Lung (tissue), 12 donors: Measurements from ENCODE around the gene CFAP20. TPM values are rescaled to one million over a fixed set of nuclear protein-coding genes. Genes with fewer than 3 reads are reported as not detected.

Experiments used
- ATAC-seq: fragments of 200-7000 bp; cut with Tn5 transposase; one replicate; pipeline ENCODE4 v1.9.1; 2020; ENCODE audit warnings: moderate number of reproducible peaks; ENCODE audit not compliant: insufficient read depth, low FRiP score
- DNase-seq, 3 donors: peaks; one replicate each; pipeline ENCODE4 v3.0.0-alpha.2; 2013 to 2017
- H3K27ac ChIP-seq, 2 donors: one replicate each; pipeline ENCODE4 v1.5.1; 2013; ENCODE audit warnings: mild to moderate bottlenecking in 2 of 2, moderate library complexity in 2 of 2, control low read depth in 1 of 2, inconsistent platforms in 1 of 2, low read depth in 1 of 2, low read length in 1 of 2
- H3K27me3 ChIP-seq, 3 donors: one replicate each; pipeline ENCODE4 v1.5.1; 2013; ENCODE audit warnings: low read length in 2 of 3; ENCODE audit not compliant: control insufficient read depth in 3 of 3, insufficient read depth in 3 of 3
- H3K36me3 ChIP-seq, 4 donors: one replicate each; pipeline ENCODE4 v1.5.1; 2013; ENCODE audit warnings: low read length in 4 of 4, mild to moderate bottlenecking in 1 of 4, moderate library complexity in 1 of 4; ENCODE audit not compliant: control insufficient read depth in 4 of 4, insufficient read depth in 4 of 4
- H3K4me1 ChIP-seq, 5 donors: one replicate each; pipeline ENCODE4 v1.5.1; 2013; ENCODE audit warnings: low read length in 5 of 5, mild to moderate bottlenecking in 2 of 5, moderate library complexity in 1 of 5; ENCODE audit not compliant: control insufficient read depth in 5 of 5, insufficient read depth in 5 of 5
- H3K4me3 ChIP-seq: one replicate; pipeline ENCODE4 v1.5.1; 2013; ENCODE audit warnings: mild to moderate bottlenecking, control low read depth, moderate library complexity
- H3K9ac ChIP-seq, 2 donors: one replicate each; pipeline ENCODE4 v1.5.1; 2013; ENCODE audit warnings: low read length in 2 of 2, control low read depth in 1 of 2; ENCODE audit not compliant: insufficient read depth in 1 of 2
- H3K9me3 ChIP-seq, 4 donors: one replicate each; pipeline ENCODE4 v1.5.1; 2013; ENCODE audit warnings: low read length in 3 of 4, mild to moderate bottlenecking in 1 of 4, moderate library complexity in 1 of 4; ENCODE audit not compliant: control insufficient read depth in 4 of 4, insufficient read depth in 3 of 4
- CTCF ChIP-seq: IDR thresholded peaks from 2 replicates; pipeline ENCODE4 v1.5.1; 2012; ENCODE audit warnings: mild to moderate bottlenecking; ENCODE audit errors: control extremely low read depth, extremely low read depth
- WGBS, 2 donors: extraction: QIAGEN DNeasy Blood & Tissue Kit; methylation state at CpG; one replicate each; pipeline ENCODE4 v1.1.7; 2013; 5-methylcytosine and 5-hydroxymethylcytosine counted together
- polyA plus RNA-seq, 2 donors: library from polyadenylated mRNA; stranded (reverse); fragments of 200-250 nt; gene quantifications; one replicate each; pipeline ENCODE4 v1.2.1, GENCODE V29; 2013
- total RNA-seq, 2 donors: library from RNA; depleted of rRNA in 1 of 2; stranded (reverse); fragments of >200 nt in 1 of 2; gene quantifications; one replicate each; pipeline ENCODE4 v1.2.1, GENCODE V29; 2014 to 2021
- donor health status: control.
- donor health status: control.
- donor health status: Bipolar disorder and iron deficiency.
- donor health status: healthy.
- donor health status: DM: yes; HTN: yes; CAD: no.

CFAP20 gene
- total and polyA plus RNA-seq, 4 donors: 20.6 to 86.3 (median 34.7) TPM

DNA sequence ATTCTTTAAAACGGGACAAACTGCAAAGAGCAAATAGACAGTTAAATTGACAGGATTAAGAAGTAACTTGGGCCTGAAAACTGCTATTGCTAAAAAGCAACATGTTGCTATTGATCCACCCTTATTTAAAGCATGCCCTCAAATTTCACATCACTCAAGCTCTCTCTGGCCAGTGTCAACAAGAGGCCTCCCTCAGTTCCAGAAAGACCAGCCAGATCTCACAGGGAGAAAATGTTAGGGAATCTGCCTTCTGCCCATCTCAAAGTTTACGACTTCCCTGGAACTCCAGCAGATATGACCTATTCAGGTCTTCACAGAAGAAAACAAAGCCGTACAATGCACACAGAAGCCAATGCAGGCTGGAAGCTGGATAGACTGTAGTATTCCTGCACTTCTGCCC is 8.9 kb downstream of the CFAP20 start:
- Histone ChIP-seq H3K36me3 (peaks cover 0 to 17% (median 12%) of the 10 kb centered on the region in 4 donors), H3K27me3 (no peaks in the 10 kb centered on the region), H3K4me3 (no peak overlapping the region), H3K9me3 (no peaks in the 10 kb centered on the region), H3K4me1 (peaks cover 8 to 60% (median 34%) of the 10 kb centered on the region in 5 donors), H3K9ac (no peak overlapping the region), H3K27ac (no peak overlapping the region)
- WGBS, 2 donors: 65 to 71% methylated on average over 3 of the region's 3 CpGs
- peak in 1 of 3 donors; percentile 21 for DNase-seq
- ATAC-seq: no peak
- no peak for TF ChIP-seq CTCF

DNA sequence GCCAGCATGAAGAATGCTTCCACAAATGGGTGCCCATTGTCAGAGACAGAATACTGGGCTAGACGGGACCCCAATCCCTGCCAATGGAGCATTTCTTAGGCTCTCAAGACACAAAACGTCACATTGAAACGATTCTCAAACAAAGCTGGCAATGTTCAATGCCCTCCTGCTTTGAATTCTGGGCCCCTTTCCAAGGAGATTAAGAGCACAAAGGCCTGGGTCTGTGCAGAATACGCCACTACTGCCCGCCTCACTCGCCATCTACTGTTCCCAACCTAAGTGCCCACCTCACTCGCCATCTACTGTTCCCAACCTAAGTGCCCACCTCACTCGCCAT is 9.7 kb downstream of the CFAP20 start:
- no peak for TF ChIP-seq CTCF
- WGBS, 2 donors: 68 to 81% methylated on average over 8 of the region's 8 CpGs
- ATAC-seq (no peak), DNase-seq (peak; percentile 46 to 70 (median 50))
- Histone ChIP-seq H3K9ac (no peak overlapping the region), H3K36me3 (peaks cover 0 to 25% (median 18%) of the 10 kb centered on the region in 4 donors), H3K27me3 (no peaks in the 10 kb centered on the region), H3K9me3 (no peaks in the 10 kb centered on the region), H3K27ac (peak overlapping the region; percentile 47 to 68), H3K4me3 (no peak overlapping the region), H3K4me1 (peaks cover 7 to 59% (median 34%) of the 10 kb centered on the region in 5 donors)

DNA sequence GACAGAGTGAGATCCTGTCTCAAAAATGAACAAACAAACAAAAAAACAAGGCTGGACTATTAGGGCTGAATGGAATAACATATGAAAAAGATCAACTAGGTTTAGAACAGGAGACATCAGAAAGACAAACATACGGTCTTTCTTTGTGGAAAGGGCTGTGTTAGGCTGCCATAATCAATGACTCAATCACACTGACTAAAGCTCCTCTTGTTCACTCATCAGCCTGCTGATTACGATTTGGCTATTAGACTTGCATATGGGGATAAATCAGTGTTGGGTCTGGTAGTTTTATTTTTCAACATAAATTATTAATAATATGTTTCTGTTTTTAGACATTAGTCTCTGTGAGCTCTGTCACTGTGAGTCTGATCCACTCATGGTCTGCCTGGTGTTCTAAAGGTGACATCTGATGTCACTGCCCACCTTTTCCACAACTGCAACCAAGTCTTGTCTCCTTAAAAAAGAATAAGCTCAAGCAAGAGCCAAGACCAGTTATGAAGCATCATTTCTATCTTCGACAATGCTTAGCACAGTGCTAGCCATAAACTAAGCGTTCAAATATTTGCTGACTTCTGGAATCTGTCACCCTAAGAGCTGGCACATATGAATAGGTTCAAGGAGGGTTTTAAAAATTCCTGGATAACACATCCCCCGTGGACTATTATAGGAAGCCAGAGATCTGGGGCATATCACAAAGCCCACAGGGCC is 10.2 kb downstream of the CFAP20 start:
- Histone ChIP-seq H3K9me3 (no peaks in the 10 kb centered on the region), H3K36me3 (peaks cover 1 to 28% (median 21%) of the 10 kb centered on the region in 4 donors), H3K27ac (peak overlapping the region; percentile 47 to 68), H3K27me3 (no peaks in the 10 kb centered on the region), H3K9ac (no peak overlapping the region), H3K4me1 (peaks cover 6 to 53% (median 33%) of the 10 kb centered on the region in 5 donors), H3K4me3 (no peak overlapping the region)
- DNase-seq: no peak
- 55 to 67% methylated on average over 5 of the region's 5 CpGs for WGBS, 2 donors
- no peak for TF ChIP-seq CTCF
- ATAC-seq: no peak
